Stimulated activated CD8-positive, alpha-beta memory T cell treated with anti-CD3 and anti-CD28 coated beads, Interleukin-12 subunit alpha, Interleukin-12 subunit beta, amount 100 ng/mL, for 24 hours (primary cell): Measurements from ENCODE around the gene MIB1.
"Not testable (repeated sequence)": the region's sequence is repeated elsewhere in the genome, so short reads cannot be mapped to it uniquely, and the experiment has no call there.

Source experiments
- DNase-seq: peaks from one replicate; pipeline ENCODE4 v3.0.0-alpha.2; 2020; ENCODE audit errors: extremely low read depth

The MIB1 gene

DNA sequence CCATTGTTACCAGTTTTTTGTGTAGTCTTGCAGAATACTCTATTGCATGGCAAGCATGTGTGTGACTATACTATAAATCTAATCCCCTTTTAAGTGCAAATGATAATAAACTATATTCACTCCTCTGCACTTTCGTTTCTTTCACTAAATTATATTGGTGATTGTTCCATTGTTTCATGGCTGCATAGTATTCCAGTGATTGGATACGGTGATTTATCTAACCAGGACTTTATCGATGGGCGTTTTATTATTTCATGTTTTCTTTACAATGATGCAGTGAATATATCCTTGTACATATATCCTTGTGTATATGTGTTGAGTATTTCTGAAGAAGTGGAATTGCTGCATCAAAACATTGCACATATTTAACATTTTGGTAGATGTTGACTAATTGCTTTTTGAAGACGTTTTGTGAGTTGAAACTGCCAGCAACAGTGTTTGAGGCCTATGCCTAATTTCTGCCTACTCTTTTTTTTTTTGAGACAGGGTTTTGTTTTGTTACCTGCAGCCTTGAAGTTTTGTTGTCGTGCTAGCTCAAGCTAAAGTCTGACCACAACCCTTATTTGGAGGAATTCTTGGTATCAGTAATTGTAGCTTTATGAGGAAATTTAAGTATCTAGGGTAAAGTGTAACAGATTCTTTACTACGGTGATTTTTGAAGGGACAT is 2.7 kb downstream of the MIB1 start:
- DNase-seq, result no peak

DNA sequence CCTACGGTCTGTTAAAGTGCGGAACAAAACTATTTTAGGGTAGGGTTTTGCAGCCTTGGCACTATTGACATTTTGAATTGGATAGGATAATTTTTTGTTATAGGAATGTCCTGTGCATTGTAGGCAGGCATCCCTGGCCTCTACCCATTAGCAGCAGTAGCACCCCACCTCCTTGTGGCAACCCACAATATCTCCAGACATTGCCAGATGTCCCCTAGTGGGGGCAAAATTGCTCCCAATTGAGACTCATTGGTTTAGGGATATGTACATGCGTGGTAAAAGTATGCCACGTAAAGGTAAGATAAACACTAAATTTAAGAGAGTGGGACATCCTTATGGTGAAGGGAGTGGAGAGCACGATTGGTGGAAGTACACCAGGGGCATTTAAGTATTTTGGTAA is 4.6 kb downstream of the MIB1 start:
- no peak for DNase-seq

DNA sequence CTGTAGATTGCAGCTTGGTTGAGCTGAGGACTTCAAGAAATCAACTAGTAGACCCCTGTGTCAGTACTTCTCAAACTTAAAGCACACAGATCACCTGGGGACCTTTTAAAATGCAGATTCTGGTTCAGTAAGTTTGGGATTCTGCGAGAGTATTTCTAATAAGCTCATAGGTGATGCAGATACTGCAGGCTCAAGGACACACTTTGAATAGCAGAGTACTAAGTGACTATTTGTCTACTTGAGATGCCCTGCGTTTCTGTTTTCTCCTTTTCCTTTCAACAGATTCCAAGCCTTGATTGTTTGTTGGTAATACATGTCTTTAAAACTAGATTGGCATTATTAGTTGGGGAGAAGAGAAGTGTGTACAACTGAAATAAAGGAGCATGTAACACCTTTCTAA is 6.7 kb downstream of the MIB1 start:
- DNase-seq, result no peak

- no peak for DNase-seq
Measured at GRCh38 chr18:21747764-21748693, 7.4 kb downstream of the MIB1 start.

DNA sequence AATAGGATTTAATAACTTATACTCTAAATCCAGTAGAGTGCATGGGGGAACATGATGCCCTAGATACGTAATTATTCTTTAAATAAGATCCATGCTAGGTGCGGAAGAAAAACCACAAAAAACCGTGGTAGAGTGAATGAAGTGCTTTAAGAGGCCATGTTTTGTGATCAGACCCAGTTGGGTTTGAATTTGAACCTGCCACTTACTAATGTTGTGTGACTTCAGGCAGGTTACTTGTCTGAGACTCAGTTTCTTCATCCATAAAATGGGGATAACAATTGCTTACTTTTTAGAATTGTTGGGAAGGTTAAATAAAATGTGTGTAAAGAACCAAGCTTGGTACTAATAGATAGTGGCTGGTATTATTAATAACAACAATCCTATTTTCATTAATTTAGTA is 17.2 kb downstream of the MIB1 start:
- no peak for DNase-seq

GRCh38 chr18:21759836-21760235 is 19.2 kb downstream of the MIB1 start:
- DNase-seq, result no peak

DNA sequence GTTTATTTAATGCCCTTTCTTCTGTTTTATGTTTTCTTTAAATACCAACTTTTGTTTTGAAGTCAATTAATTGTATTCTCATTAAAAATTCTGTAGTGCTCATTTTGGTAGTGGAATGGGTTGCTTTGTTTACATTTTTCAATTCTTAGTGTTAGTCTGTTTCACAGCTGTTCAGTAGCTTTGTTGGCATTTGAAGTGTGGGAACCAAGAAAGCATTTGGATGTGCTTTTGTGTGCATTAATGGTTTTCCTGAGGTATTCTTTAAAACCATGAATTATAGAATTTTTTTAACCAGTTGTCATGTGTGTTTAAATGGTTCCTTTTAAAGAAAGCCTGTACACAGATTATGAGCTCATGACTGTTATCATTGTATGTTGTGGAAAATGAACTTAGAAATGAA is 19.7 kb downstream of the MIB1 start:
- DNase-seq, result no peak

DNA sequence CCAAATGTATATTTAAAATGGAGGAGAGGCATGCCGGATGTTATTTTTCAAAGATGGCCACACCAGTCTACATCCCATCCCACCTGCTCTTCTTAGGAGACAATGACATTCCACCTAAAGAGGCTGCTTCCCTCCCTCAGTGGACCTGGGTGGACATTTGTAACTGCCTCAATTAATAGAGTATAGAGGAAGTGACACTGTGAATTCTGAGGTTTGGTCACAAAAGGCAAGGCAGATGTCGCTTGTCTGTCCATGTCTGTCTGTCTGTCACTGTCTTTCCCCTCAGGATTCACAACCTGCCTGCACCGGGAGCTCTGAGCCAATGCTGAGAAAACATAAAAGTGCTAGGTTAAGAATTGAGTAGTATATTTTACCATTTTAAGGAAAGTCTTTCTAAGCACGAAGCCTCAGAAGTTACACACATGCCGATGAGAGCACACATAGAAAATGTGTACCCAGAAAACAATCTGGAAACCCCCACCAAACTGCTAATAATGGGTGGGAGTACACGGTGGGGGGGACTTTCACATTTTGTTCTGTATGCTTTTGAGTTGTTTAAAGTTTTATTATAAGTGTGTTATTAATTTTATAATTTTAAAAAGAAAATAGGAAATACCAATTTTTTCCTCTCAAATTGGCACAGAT is 21.0 kb downstream of the MIB1 start:
- DNase-seq, result no peak

DNA sequence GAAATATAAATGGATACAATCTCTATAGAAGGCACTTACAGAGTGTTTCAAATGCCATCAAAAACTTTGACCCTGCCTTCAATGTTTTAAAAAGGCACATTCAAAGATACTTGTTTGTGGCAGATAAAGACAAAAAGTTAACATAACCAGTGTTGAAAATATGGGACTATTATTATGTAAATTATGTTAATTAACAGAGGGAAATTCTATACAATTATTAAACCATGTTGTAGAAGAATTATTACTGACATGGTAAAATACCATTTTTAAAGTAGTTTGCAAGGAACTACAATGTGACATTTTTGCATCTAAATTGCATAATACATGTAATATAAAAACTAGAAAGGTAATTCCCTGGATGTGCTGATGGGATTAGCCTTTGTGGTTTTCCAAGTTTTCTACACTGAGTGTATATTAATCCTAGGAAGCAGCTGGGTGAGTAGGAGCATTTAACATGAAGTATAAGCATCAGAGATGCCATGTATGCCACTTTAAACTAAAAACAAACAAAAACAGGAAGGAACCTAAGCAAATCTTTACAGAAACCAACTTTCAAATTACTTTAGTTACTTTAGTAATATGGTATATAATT is 21.7 kb downstream of the MIB1 start:
- no peak for DNase-seq

DNA sequence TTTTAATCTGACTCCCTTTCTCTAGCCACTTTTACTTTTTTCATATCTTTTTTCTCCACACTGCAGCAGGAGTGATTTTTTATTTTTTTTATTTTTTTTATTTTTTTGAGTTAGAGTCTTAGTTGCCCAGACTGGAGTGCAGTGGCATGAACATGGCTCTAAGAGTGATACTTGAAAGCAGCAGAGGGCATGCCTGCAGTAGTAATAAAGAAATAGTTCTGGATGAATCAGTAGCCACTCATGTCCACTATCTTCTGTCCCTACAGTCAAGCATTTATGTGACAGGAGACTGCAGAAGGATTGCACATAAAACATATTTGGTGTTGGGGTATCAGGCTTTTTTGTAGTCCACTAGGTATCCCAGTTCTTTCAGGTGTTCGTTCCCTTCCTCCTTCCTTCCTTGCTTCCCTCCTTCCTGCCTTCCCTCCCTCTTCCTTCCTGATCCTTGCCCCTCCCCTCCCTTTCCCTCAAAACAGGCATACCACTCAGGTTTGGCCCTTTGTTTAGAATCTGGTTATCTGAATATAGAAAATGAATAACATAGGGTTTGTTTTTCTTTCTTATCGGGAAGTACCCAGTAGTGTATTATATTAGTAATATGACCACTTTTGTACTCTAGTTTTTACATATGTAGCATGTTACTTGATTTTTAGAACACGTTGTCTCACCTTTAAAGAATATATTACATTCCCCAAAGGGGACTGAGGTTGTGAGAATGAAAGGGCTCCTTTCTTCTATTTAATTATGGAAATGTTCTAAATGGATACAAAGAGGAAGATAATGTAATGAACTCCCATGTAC is 23.5 kb downstream of the MIB1 start:
- DNase-seq, result no peak

- no peak for DNase-seq
Measured at GRCh38 chr18:21769206-21769605, 28.6 kb downstream of the MIB1 start.

GRCh38 chr18:21774722-21775121 is 34.1 kb downstream of the MIB1 start:
- DNase-seq, result no peak

DNA sequence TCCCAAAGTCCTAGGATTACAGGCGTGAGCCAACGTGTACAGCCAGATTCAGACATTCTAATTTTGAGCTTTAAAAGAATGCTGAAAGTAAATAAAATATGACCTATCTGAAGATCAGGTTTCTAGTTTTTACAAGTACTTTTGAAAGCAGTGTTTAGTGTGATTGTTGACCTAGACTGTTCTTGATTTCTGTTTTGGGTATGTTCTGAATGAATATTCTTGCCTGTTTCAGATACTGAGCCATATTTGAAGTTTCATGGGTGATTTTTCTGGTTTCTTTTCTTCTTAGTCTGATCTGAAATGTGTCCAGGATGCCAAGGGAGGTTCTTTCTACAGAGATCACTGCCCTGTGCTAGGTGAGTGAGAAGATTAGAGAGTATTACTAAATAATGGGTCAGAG is 37.2 kb downstream of the MIB1 start:
- DNase-seq, result no peak

DNA sequence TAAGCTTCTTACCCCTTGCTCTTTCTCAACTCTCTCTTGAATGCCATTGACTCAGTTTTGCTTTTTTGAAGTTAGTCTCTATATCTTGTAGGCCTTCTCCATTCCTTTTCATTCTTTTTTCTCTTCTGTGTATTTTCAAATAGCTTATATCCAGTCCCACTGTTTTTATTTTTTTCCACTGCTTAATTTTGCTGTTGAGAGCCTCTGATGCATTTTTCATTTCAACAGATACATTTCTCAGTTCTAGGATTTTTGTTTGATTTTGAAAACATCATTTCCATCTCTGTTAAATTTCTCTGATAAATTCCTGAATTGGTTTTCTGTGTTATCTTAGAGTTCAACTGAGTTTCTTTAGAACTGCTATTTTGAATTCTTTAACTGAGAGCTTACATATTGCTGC is 45.9 kb downstream of the MIB1 start:
- no peak for DNase-seq

GRCh38 chr18:21796089-21796488 is 55.5 kb downstream of the MIB1 start:
- DNase-seq, result not testable (repeated sequence)

DNA sequence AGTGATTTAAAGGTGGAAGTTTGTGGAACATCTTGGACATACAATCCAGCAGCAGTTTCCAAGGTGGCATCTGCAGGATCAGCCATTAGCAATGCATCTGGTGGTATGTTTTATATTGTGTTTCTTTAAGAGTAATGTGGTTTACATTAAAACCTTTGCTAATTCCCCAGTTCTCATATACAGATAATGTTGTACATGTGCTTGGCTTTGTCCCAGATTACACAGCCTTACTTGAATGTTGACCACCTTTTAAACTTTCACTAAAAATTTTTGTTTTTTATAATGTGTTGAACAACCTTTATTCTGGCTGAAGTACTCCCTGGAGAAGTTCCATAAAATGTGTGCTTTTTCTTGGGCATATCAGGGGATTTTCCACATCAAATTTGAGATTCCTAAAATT is 57.5 kb downstream of the MIB1 start:
- DNase-seq, result no peak

GRCh38 chr18:21799721-21800120 is 59.1 kb downstream of the MIB1 start:
- DNase-seq, result no peak

DNA sequence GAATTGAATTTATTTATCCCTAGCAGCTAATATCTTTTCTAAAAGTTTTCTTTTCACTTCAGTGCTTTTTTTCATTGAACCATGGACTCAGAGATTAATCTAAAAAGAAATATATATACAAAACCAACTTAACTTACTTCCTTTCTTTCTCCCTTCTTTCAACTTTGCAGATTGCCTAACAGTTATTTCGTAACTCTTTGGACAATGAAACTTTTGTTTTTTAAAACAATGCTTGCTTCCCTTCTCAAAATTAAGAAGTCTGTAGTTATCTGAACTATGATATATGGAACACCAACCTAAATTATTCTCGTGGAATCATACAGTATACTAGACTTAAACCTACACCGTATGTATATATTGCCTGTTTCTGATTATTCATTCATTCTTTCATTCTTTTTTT is 62.9 kb downstream of the MIB1 start:
- DNase-seq, result no peak

DNA sequence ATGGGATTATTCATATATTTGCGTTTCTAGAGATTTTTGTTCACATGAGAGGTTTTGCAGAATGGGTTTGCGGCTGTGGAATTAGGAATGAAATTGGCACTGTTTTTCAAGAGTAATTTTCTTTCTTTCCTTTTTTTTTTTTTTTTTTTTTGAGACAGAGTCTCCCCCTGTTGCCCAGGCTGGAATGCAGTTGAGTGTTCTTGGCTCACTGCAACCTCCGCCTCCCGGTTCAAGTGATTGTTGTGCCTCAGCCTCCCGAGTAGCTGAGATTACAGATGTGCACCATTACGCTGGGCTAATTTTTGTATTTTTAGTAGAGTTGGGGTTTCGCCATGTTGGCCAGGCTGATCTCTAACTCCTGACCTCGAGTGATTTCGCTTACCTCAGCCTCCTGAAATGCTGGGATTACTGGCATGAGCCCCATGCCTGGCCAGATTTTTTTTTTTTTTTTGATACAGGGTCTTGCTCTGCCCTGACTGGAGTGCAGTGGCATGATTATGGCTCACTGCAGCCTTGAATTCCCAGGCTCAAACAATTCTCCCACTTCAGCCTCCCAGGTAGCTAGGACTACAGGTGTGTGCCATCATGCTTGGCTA is 65.3 kb downstream of the MIB1 start:
- no peak for DNase-seq

- DNase-seq, result no peak
Measured at GRCh38 chr18:21808185-21808584, 67.6 kb downstream of the MIB1 start.

GRCh38 chr18:21809725-21810124 is 69.1 kb downstream of the MIB1 start:
- no peak for DNase-seq
